ENCODE results near the gene SLC35A1. TPM values are rescaled to one million over a fixed set of nuclear protein-coding genes. Genes with fewer than 3 reads are reported as not detected.

Gene SLC35A1
- total RNA-seq, 1 donor from 2014 or later = 15.3 TPM

DNA sequence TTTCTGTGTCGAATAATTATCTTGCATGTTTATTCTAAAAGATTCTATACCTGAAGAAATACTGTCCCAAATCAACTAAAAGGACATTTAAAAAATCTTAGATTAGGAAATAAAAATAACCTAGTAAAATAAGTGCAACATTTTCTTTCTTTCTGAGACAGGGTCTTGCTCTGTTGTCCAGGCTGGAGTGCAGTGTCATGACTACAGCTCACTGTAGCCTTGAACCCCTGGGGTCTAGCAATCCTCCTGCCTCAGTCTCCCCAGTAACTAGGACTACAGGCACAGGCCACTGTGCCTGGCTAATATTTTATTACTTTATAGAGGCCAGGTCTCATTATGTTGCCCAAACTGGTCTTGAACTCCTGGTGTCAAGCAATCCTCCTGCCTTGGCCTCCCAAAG lies 68.3 kb downstream of the SLC35A1 start:
- TF ChIP-seq, protein P1, sequence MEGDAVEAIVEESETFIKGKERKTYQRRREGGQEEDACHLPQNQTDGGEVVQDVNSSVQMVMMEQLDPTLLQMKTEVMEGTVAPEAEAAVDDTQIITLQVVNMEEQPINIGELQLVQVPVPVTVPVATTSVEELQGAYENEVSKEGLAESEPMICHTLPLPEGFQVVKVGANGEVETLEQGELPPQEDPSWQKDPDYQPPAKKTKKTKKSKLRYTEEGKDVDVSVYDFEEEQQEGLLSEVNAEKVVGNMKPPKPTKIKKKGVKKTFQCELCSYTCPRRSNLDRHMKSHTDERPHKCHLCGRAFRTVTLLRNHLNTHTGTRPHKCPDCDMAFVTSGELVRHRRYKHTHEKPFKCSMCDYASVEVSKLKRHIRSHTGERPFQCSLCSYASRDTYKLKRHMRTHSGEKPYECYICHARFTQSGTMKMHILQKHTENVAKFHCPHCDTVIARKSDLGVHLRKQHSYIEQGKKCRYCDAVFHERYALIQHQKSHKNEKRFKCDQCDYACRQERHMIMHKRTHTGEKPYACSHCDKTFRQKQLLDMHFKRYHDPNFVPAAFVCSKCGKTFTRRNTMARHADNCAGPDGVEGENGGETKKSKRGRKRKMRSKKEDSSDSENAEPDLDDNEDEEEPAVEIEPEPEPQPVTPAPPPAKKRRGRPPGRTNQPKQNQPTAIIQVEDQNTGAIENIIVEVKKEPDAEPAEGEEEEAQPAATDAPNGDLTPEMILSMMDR (conservative IDR thresholded peaks at IDR 0.05) = no peak
- no peak for DNase-seq (ENCODE audit: low read depth, low spot score)
- Mint-ChIP-seq H3K4me3 (no peak overlapping the region), H3K36me3 (ENCODE audit: low read depth) (peaks cover 22% of the 10 kb centered on the region), H3K27ac (ENCODE audit: unreplicated experiment) (no peak overlapping the region), H3K4me1 (no peaks in the 10 kb centered on the region), H3K9me3 (peaks cover 6% of the 10 kb centered on the region), H3K27me3 (ENCODE audit: low read depth) (no peaks in the 10 kb centered on the region)

DNA sequence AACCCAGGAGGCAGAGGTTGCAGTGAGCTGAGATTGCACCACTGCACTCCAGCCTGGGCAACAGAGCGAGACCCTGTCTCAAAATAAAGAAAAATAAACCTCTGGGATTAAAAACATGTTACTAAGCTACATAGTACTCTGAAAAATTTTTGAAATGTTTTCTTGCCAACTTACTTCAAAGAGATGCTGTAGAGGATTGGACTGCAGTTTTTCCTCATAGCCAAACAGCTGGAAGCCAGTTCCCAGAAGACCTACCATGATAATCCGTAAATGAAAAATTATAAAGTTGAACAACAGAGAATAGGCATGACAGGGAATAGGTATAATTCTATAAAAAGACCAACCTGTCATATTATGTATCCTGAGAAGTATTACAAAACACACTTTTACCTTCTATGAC lies 69.0 kb downstream of the SLC35A1 start:
- H3K4me3 Mint-ChIP-seq = no peak overlapping the region
- H3K27me3 Mint-ChIP-seq (ENCODE audit: low read depth) = no peaks in the 10 kb centered on the region
- TF ChIP-seq, protein P1 (conservative IDR thresholded peaks at IDR 0.05) = no peak
- H3K9me3 Mint-ChIP-seq = peaks cover 6% of the 10 kb centered on the region
- peaks cover 22% of the 10 kb centered on the region for H3K36me3 Mint-ChIP-seq (ENCODE audit: low read depth)
- DNase-seq (ENCODE audit: low read depth, low spot score) = no peak
- H3K4me1 Mint-ChIP-seq = no peaks in the 10 kb centered on the region
- no peak overlapping the region for H3K27ac Mint-ChIP-seq (ENCODE audit: unreplicated experiment)

DNA sequence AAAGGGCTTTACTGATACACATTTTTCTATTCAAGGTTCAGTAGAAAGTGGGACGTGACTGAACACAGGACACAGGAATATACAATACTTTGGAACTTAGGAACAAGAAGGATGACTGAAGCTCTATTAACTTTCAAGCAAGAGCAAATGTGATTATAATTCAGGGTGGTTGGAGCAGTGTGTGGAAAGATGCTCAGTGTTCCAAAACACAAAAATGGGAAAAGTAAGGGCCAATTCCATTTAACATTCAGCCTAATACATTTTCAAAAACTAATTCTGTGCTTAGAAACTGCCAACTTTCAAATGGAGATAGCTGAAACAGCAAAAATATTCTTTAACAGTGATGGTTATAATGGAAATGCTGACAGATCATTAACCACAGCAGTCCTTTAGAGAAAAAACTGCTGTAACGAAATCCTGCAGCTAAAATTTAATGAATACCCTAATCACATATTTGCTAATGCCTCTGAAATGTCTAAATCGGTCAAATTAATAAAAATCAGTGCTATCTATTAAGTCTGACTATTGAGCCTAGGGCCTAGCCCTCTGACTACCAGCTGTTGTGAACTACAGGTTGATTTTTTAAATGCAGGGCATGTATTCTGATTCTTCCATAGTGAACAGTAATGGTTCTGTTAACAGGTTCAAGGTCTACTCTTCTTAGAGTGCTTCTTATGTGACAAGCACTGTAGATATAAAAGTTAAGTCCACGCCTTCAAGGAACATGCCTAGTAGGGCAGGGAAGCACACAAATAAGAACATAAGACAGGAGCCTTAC lies 71.1 kb downstream of the SLC35A1 start:
- TF ChIP-seq, protein P1 (conservative IDR thresholded peaks at IDR 0.05) = no peak
- DNase-seq (ENCODE audit: low read depth, low spot score) = no peak
- H3K4me1 Mint-ChIP-seq = no peaks in the 10 kb centered on the region
- peaks cover 16% of the 10 kb centered on the region for H3K36me3 Mint-ChIP-seq (ENCODE audit: low read depth)
- no peaks in the 10 kb centered on the region for H3K27me3 Mint-ChIP-seq (ENCODE audit: low read depth)
- H3K4me3 Mint-ChIP-seq = no peak overlapping the region
- H3K27ac Mint-ChIP-seq (ENCODE audit: unreplicated experiment) = no peak overlapping the region
- peaks cover 6% of the 10 kb centered on the region for H3K9me3 Mint-ChIP-seq

DNA sequence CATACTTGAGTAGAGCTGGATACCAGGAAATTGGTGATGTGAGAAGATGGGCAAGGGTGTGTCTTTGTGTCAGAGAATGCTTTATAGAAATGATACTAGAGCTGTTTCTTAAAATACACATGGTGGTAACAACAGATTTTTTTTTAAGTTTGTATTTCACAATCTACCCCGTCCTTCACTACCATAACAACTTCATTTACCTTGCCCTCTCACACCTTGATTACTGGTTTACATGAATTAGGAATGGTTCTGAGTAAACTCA lies 71.6 kb downstream of the SLC35A1 start:
- H3K27ac Mint-ChIP-seq (ENCODE audit: unreplicated experiment) = no peak overlapping the region
- peaks cover 4% of the 10 kb centered on the region for H3K9me3 Mint-ChIP-seq
- H3K4me3 Mint-ChIP-seq = no peak overlapping the region
- H3K4me1 Mint-ChIP-seq = no peaks in the 10 kb centered on the region
- TF ChIP-seq, protein P1 (conservative IDR thresholded peaks at IDR 0.05) = no peak
- no peaks in the 10 kb centered on the region for H3K27me3 Mint-ChIP-seq (ENCODE audit: low read depth)
- peaks cover 13% of the 10 kb centered on the region for H3K36me3 Mint-ChIP-seq (ENCODE audit: low read depth)
- DNase-seq (ENCODE audit: low read depth, low spot score) = no peak

DNA sequence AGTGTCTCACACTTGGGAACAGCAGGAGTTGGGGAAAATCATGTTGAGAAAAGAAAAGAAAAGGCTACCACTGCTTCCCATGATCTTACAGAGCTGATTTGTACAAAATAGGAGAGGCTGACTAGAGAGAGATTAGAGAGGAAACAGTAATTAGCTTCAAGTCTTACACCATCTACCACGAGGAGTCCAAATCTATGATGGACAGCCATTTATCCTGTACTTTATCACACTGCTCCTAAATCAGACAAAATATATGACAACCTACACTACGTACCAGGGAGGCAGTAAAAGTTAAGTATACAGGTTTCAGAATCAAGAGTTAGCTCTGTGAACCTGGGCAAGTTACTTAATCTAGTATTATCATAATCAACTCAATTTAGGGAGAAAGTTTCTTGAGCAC lies 79.0 kb downstream of the SLC35A1 start:
- Mint-ChIP-seq H3K9me3 (no peaks in the 10 kb centered on the region), H3K27ac (ENCODE audit: unreplicated experiment) (peak overlapping the region; percentile 8), H3K27me3 (ENCODE audit: low read depth) (no peaks in the 10 kb centered on the region)

More for the DNA sequence above, 79.0 kb downstream of the SLC35A1 start:
- Mint-ChIP-seq H3K36me3 (ENCODE audit: low read depth) (peaks cover 5% of the 10 kb centered on the region), H3K4me3 (no peak overlapping the region), H3K4me1 (no peaks in the 10 kb centered on the region)
- TF ChIP-seq, protein P1 (conservative IDR thresholded peaks at IDR 0.05) = no peak
- no peak for DNase-seq (ENCODE audit: low read depth, low spot score)

Measured in neural crest cell (in vitro differentiated cells).